ENCODE results near the gene LCMT2.

GRCh38 chr15:43299411-43299810 is 31.0 kb downstream of the LCMT2 start:
- TF ChIP-seq EZH2 (IDR thresholded peaks at IDR 0.05; ENCODE audit: borderline replicate concordance, insufficient read depth, low read length, poor library complexity, severe bottlenecking): no peak
- TF ChIP-seq CTCF (IDR thresholded peaks at IDR 0.05; ENCODE audit: poor library complexity, severe bottlenecking): no peak
- no peak for TF ChIP-seq EP300 (conservative IDR thresholded peaks at IDR 0.05; ENCODE audit: poor library complexity, severe bottlenecking)
- TF ChIP-seq MXI1 (conservative IDR thresholded peaks at IDR 0.05; ENCODE audit: poor library complexity, severe bottlenecking): no peak
- TF ChIP-seq POLR2AphosphoS5 (IDR thresholded peaks at IDR 0.05): no peak
- TF ChIP-seq SMC3 (conservative IDR thresholded peaks at IDR 0.05; ENCODE audit: poor library complexity): no peak
- no peak for TF ChIP-seq RAD21 (conservative IDR thresholded peaks at IDR 0.05)
- TF ChIP-seq, protein P1, sequence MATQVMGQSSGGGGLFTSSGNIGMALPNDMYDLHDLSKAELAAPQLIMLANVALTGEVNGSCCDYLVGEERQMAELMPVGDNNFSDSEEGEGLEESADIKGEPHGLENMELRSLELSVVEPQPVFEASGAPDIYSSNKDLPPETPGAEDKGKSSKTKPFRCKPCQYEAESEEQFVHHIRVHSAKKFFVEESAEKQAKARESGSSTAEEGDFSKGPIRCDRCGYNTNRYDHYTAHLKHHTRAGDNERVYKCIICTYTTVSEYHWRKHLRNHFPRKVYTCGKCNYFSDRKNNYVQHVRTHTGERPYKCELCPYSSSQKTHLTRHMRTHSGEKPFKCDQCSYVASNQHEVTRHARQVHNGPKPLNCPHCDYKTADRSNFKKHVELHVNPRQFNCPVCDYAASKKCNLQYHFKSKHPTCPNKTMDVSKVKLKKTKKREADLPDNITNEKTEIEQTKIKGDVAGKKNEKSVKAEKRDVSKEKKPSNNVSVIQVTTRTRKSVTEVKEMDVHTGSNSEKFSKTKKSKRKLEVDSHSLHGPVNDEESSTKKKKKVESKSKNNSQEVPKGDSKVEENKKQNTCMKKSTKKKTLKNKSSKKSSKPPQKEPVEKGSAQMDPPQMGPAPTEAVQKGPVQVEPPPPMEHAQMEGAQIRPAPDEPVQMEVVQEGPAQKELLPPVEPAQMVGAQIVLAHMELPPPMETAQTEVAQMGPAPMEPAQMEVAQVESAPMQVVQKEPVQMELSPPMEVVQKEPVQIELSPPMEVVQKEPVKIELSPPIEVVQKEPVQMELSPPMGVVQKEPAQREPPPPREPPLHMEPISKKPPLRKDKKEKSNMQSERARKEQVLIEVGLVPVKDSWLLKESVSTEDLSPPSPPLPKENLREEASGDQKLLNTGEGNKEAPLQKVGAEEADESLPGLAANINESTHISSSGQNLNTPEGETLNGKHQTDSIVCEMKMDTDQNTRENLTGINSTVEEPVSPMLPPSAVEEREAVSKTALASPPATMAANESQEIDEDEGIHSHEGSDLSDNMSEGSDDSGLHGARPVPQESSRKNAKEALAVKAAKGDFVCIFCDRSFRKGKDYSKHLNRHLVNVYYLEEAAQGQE (IDR thresholded peaks at IDR 0.05; ENCODE audit: borderline replicate concordance): no peak
- TF ChIP-seq TAF1 (IDR thresholded peaks at IDR 0.05; ENCODE audit: low read depth): no peak
